ENCODE data around the gene TMC4. TPM values are rescaled to one million over a fixed set of nuclear protein-coding genes. Genes with fewer than 3 reads are reported as not detected.

The TMC4 gene
- total RNA-seq, 1 donor from 2014 or later = 7.1 TPM

DNA sequence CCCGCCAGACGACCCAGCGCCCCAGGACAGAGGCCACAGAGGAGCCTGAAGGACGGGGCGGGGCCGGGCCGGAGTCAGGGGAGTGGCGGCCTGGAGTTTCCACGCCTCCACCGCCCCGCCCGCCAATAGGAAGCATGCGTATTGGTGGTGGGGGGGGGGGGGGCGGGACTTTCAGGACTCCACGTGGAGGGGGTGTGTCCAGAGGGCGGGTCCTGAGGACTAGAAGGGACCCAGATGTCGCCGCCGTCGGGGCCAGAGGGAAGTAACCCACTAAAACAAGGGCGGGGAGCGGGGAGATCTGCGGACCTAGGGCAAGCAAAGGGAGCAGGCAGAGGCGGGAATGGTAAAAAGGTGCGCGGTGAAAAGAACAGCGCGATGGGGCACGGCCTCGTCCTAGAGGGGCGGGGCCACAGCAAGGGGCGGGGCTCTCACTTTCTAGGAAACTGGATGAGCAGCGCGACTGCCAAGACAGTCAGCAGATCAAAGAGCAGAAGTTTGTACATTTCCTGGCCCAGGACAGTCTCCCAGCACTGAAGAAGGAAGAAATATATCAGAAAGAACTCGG lies 10.6 kb downstream of the TMC4 start:
- H3K27me3 ChIP-seq = peaks cover 4% of the 10 kb centered on the region
- TF ChIP-seq, protein P1, sequence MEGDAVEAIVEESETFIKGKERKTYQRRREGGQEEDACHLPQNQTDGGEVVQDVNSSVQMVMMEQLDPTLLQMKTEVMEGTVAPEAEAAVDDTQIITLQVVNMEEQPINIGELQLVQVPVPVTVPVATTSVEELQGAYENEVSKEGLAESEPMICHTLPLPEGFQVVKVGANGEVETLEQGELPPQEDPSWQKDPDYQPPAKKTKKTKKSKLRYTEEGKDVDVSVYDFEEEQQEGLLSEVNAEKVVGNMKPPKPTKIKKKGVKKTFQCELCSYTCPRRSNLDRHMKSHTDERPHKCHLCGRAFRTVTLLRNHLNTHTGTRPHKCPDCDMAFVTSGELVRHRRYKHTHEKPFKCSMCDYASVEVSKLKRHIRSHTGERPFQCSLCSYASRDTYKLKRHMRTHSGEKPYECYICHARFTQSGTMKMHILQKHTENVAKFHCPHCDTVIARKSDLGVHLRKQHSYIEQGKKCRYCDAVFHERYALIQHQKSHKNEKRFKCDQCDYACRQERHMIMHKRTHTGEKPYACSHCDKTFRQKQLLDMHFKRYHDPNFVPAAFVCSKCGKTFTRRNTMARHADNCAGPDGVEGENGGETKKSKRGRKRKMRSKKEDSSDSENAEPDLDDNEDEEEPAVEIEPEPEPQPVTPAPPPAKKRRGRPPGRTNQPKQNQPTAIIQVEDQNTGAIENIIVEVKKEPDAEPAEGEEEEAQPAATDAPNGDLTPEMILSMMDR (IDR thresholded peaks at IDR 0.05) = no peak
- H3K9me3 ChIP-seq = no peaks in the 10 kb centered on the region
- intact Hi-C loops (cut with DNase I) = no loop called here
- peak; percentile 39 to 88 for DNase-seq (ENCODE audit: low spot score in 2 of 2)
- no peak overlapping the region for H3K27ac ChIP-seq
- peaks cover 15 to 21% of the 10 kb centered on the region in 2 donors for H3K4me1 ChIP-seq
- peaks cover 7% of the 10 kb centered on the region in 2 donors for H3K36me3 ChIP-seq
- peak overlapping the region; percentile 32 to 50 for H3K4me3 ChIP-seq

DNA sequence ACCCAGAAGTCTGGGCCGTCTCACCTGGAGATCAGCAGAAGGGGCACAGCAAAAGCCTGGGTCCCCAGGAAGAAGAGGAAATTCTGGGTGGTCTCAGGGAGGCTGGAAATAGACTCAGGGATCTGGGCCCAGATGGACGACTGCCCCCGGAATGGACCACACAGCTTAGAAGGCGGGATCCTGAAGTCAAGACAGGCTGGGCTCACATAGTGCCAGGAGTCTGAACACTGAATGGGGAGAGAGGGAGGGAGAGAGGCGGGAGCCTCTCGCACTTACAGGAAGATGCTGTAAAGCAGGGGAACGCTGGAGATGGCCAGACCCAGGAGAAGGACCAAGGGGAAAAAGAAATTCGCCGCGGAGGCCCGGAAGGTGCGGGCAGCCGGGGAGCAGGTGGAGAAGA lies 12.1 kb downstream of the TMC4 start:
- peaks cover 15 to 21% of the 10 kb centered on the region in 2 donors for H3K4me1 ChIP-seq
- peaks cover 4% of the 10 kb centered on the region for H3K27me3 ChIP-seq
- TF ChIP-seq, protein P1 (IDR thresholded peaks at IDR 0.05) = no peak
- peak overlapping the region in 1 of 2 donors; percentile 83 for H3K4me3 ChIP-seq
- no peak for DNase-seq (ENCODE audit: low spot score in 2 of 2)
- intact Hi-C loops (cut with DNase I) = loop anchor here (2.0 kb wide), 1 partner anchor 40 kb away; the partner anchor contains the start of gene RPS9
- no peaks in the 10 kb centered on the region for H3K9me3 ChIP-seq
- peak overlapping the region; percentile 85 to 89 for H3K27ac ChIP-seq
- H3K36me3 ChIP-seq = peaks cover 21 to 22% of the 10 kb centered on the region in 2 donors

DNA sequence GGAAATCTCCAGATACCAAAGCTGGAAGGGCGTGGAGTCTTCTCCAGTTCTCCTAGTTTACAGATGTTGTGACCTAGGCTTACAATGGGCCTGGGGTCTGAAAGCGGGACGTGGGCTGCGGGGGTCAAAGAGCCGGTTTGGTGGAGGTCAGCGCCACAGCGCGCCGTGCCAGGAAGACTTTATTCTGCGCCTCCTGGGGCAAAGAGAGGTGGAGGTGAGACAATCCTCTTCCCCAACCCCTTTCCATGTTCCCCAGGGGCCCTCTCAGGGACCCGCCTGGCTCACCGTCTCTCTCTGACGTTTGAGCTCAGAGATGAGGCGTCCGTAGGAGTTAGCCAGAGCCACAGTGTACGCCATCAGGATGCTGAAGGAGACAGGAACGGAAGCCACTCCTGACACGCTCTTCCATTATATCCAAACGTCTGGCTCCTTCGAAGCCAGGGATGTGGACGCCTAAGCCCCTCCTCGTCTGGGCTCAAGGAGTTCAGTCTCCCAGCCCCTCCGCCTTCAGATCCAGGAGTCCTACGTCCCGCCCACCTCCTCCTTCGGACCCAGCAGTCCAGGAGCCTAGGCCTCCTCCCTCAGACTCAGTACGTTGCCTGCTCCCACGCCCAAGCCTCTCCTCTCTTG lies 12.7 kb downstream of the TMC4 start:
- Histone ChIP-seq H3K9me3 (no peaks in the 10 kb centered on the region), H3K36me3 (peaks cover 27% of the 10 kb centered on the region in 2 donors), H3K27ac (peak overlapping the region; percentile 85 to 89), H3K4me1 (peaks cover 15 to 21% of the 10 kb centered on the region in 2 donors), H3K27me3 (peaks cover 4% of the 10 kb centered on the region), H3K4me3 (peak overlapping the region; percentile 61 to 83)
- intact Hi-C loops (cut with DNase I) = loop anchor here (2.0 kb wide), 1 partner anchor 41 kb away; the partner anchor contains the start of gene RPS9
- no peak for DNase-seq (ENCODE audit: low spot score in 2 of 2)
- TF ChIP-seq, protein P1 (IDR thresholded peaks at IDR 0.05) = no peak

DNA sequence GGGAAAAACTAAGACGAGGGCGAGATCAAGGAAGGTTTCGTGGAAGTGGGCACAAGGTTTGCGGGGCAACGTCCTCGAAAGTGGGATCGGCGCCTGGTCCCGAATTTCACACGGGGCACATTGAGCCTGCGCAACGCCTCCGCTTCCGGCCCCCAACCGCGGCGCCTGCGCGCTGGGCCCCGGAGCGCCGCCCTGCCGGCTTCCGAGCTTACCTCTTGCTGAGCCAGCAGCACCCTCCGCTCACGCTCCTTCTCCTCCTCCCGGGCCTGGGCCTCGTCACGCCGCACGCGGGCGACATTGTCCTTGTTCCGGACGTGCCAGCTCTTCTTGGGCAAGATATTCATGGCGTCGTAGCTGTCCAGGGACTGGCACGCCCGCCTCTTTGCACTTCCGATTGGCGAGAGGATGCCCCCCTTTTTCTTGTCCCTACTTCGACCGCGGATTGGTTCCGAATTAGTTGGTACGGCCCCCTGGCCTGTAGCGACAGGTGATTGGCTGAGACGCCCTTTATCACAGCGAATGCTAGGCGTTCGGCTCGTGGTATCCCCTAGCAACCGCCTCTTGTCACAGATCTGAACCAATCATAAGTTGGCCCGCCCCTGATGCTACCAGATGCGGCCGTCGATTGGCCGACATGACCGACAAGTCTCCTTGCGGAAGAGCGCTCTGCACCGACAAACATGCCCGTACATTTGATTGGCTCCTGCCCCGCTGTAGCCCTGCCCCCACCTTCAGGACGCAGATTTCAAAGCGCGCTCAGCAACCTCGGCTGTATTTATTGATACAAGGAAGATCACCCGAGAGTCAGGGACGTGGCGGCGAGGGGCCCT lies 13.4 kb downstream of the TMC4 start, which contains the start of gene LENG1:
Gene LENG1 (minus strand): TSS at position 370 of the 830 bp plus-strand sequence. CDS start 26 bp downstream, at position 344.
- peak within 1 kb of the TSS; percentile 89 to 93 for H3K27ac ChIP-seq
- H3K9me3 ChIP-seq = no peaks in the 10 kb centered on the region
- intact Hi-C loops (cut with DNase I) = loop anchor here (1.0 to 2.0 kb wide), 4 partner anchors 22 to 57 kb away; partner anchors contain the start of genes CNOT3, MBOAT7, NDUFA3 and RPS9
- H3K4me1 ChIP-seq = peaks cover 15 to 21% of the 10 kb centered on the region in 2 donors
- H3K36me3 ChIP-seq = peaks cover 34% of the 10 kb centered on the region in 2 donors
- H3K4me3 ChIP-seq = peak within 1 kb of the TSS; percentile 65 to 83
- DNase-seq (ENCODE audit: low spot score in 2 of 2) = peak; percentile 100
- H3K27me3 ChIP-seq = peaks cover 4% of the 10 kb centered on the region
- TF ChIP-seq, protein P1 (IDR thresholded peaks at IDR 0.05) = peak; percentile 28 to 49 (median 36)

DNA sequence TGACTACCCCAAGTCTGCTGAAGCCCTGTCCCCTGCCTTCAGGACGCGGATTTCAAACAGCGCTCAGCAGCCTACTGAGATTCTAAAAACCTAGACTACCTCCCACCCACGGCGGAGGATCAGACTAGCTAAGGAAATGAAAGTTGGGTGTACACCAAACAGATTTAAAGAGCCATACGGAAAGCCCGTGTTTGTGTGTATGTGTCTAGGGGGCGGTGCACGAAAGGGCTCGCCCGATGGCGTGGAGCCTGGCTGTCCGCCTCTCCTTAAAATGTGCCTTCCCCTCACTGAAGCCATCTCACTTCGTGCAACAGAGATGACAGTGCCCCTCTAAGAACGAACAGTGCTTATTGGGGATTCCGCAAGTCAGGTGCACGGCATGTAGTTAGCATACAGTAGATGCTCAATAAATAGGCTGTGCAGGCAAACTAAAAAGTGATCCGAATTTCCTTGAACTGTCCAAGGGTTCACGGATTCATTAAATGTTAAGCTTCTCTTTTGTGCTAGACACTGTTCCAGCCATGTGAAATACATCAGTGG lies 14.1 kb downstream of the TMC4 start:
- intact Hi-C loops (cut with DNase I) = loop anchor here (1.0 to 2.0 kb wide), 3 partner anchors 22 to 56 kb away; partner anchors contain the start of genes CNOT3, MBOAT7 and NDUFA3
- peaks cover 41% of the 10 kb centered on the region in 2 donors for H3K36me3 ChIP-seq

More for the DNA sequence above, 14.1 kb downstream of the TMC4 start:
- Histone ChIP-seq H3K4me1 (peaks cover 15 to 21% of the 10 kb centered on the region in 2 donors), H3K27ac (peak overlapping the region; percentile 89 to 93), H3K9me3 (no peaks in the 10 kb centered on the region), H3K4me3 (peak overlapping the region; percentile 65 to 70), H3K27me3 (peaks cover 4% of the 10 kb centered on the region)
- TF ChIP-seq, protein P1 (IDR thresholded peaks at IDR 0.05) = no peak
- no peak for DNase-seq (ENCODE audit: low spot score in 2 of 2)
